Measurements from ENCODE around the gene OSBPL9. TPM values are rescaled to one million over a fixed set of nuclear protein-coding genes. Genes with fewer than 3 reads are reported as not detected.
A peak's percentile ranks its signal among the peaks of the same experiment; 100 is the strongest.

OSBPL9 gene
- polyA plus RNA-seq, 1 experiment: 69.6 TPM

DNA sequence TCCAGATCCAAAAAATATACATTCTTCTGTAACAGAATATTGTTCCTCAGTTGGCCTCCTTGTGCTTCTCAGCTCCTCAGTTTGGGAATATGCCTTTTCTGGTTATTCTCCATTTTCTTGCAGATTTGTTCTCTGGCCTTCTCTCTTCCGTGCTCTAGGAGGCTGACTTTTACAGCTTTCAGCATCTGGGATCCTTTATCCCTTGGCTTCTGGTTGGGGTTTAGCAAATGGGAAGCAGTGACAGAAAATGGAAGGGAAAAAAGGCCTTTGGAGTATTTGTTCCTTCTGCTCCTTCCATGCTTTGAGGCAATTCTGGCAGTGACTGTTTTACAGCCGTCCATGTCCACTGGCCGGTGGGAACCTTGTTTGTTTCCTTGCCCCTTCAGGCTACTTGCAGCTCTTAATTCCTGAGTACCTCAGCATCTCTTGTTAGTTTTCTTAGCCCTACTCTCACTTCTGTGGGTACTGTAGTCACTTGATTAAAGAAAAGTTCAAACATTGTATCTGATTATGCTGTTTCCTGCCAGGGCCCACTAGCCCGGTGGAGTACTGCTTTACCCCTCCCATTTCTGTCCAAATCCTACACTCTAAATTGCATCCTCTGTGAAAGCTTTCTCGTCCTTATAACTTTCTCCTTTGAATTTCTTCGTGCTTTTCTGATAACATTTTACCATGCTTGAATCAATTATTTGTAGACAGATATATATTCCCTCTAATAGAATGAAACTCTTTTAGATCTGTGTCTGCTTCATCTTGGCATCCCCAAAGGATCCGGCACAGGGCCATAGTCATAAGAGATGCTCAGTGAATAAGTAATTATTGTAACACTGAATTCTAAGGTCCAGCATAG is 118.2 kb downstream of the OSBPL9 start:
- no peak for DNase-seq (ENCODE audit: low read depth, low spot score)
- TF ChIP-seq, protein P1, sequence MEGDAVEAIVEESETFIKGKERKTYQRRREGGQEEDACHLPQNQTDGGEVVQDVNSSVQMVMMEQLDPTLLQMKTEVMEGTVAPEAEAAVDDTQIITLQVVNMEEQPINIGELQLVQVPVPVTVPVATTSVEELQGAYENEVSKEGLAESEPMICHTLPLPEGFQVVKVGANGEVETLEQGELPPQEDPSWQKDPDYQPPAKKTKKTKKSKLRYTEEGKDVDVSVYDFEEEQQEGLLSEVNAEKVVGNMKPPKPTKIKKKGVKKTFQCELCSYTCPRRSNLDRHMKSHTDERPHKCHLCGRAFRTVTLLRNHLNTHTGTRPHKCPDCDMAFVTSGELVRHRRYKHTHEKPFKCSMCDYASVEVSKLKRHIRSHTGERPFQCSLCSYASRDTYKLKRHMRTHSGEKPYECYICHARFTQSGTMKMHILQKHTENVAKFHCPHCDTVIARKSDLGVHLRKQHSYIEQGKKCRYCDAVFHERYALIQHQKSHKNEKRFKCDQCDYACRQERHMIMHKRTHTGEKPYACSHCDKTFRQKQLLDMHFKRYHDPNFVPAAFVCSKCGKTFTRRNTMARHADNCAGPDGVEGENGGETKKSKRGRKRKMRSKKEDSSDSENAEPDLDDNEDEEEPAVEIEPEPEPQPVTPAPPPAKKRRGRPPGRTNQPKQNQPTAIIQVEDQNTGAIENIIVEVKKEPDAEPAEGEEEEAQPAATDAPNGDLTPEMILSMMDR (IDR thresholded peaks at IDR 0.05; ENCODE audit: low read depth, low read length): no peak
- H3K4me3 ChIP-seq (ENCODE audit: low read depth, low read length): no peak overlapping the region
- no peaks in the 10 kb centered on the region for H3K27me3 ChIP-seq (ENCODE audit: control insufficient read depth, insufficient read depth, low read length)
- H3K27ac ChIP-seq (ENCODE audit: low read depth, low read length): no peak overlapping the region
- CTCF ChIA-PET: interaction anchor here (0.6 to 0.8 kb wide), 2 partner anchors 15 to 34 kb away, joined by 3 read pairs; no protein-coding TSS in a partner anchor
- H3K9me3 ChIP-seq (ENCODE audit: control insufficient read depth, insufficient read depth, low read length): no peaks in the 10 kb centered on the region; the same call in 1 of the 2 replicates
- POLR2A ChIA-PET: no interaction called here

DNA sequence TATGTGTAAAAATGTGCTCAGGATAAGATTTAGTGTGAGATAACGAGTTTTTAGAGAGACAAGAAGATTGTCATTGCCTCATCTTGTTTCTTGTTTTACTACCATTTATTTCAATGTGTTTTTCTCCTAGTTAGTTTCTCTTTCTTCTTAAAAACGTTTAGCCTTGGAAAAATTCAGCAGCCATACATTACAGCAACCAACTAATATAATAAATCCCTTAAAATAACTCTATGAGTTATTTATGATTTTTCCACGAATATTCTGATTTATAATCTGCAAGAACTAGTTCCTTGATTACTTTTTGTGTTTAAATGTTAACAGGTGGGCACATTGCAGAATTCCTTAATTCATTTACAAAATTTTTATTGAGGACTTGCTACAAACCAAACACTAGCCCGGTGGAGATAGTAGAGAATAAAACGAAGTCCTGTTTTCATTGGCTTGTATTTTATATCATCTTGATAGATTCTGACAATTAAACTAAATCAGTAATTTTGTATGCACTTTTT is 118.9 kb downstream of the OSBPL9 start:
- H3K27me3 ChIP-seq (ENCODE audit: control insufficient read depth, insufficient read depth, low read length): no peaks in the 10 kb centered on the region
- H3K27ac ChIP-seq (ENCODE audit: low read depth, low read length): no peak overlapping the region
- no peak for DNase-seq (ENCODE audit: low read depth, low spot score)
- POLR2A ChIA-PET: no interaction called here
- TF ChIP-seq, protein P1 (IDR thresholded peaks at IDR 0.05; ENCODE audit: low read depth, low read length): no peak
- CTCF ChIA-PET: no interaction called here
- no peaks in the 10 kb centered on the region for H3K9me3 ChIP-seq (ENCODE audit: control insufficient read depth, insufficient read depth, low read length)
- no peak overlapping the region for H3K4me3 ChIP-seq (ENCODE audit: low read depth, low read length)

DNA sequence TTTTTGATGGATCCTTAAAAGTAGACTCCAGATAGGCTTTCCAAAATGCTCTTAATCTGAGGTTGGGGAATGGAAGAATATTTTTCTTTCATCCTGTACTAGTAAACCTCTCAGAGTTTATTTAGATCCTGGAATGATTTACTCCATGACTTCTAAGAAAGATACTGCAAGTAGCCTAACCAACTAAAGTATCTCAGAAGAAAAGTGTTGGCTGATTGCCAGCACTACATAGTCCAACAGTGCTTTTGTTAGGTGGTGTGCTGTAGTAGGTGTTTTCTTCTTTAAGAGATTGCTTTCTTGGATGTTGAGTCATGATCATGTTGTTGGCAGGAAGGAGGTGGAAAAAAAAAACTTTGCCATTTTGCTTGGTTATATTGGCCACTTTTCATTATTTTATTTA is 119.8 kb downstream of the OSBPL9 start:
- CTCF ChIA-PET: no interaction called here

DNA sequence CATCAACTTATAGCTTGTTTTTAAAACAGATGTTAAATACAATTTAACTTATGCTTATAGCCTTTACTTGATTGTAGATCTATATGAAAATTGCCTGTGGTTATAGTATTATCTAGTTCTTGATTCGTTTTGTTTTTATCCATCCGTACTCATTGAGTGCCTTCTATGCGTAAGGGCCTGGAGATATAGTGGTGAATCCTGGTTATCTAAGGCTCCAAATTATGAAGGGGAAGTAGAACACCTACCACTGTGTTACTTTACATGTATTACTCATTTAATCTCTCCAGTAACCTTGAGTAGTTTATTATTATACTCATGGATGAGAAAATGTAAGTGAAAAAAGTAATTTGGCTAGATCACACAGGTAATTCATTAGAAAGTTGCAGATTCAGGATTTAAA is 121.8 kb downstream of the OSBPL9 start:
- no peaks in the 10 kb centered on the region for H3K27me3 ChIP-seq (ENCODE audit: control insufficient read depth, insufficient read depth, low read length)
- TF ChIP-seq, protein P1 (IDR thresholded peaks at IDR 0.05; ENCODE audit: low read depth, low read length): no peak
- H3K27ac ChIP-seq (ENCODE audit: low read depth, low read length): no peak overlapping the region
- H3K4me3 ChIP-seq (ENCODE audit: low read depth, low read length): no peak overlapping the region
- ChIA-PET POLR2A (no interaction called here), CTCF (interaction anchor here (0.5 to 2.2 kb wide), 2 partner anchors 30 to 42 kb away, joined by 7 to 10 read pairs; no protein-coding TSS in a partner anchor)
- H3K9me3 ChIP-seq (ENCODE audit: control insufficient read depth, insufficient read depth, low read length): no peaks in the 10 kb centered on the region
- DNase-seq (ENCODE audit: low read depth, low spot score): no peak

More for the DNA sequence above, 119.8 kb downstream of the OSBPL9 start:
- Histone ChIP-seq H3K4me3 (ENCODE audit: low read depth, low read length) (no peak overlapping the region), H3K27me3 (ENCODE audit: control insufficient read depth, insufficient read depth, low read length) (no peaks in the 10 kb centered on the region), H3K27ac (ENCODE audit: low read depth, low read length) (no peak overlapping the region), H3K9me3 (ENCODE audit: control insufficient read depth, insufficient read depth, low read length) (no peaks in the 10 kb centered on the region)
- TF ChIP-seq, protein P1 (IDR thresholded peaks at IDR 0.05; ENCODE audit: low read depth, low read length): no peak
- DNase-seq (ENCODE audit: low read depth, low spot score): peak; percentile 8
- POLR2A ChIA-PET: no interaction called here

DNA sequence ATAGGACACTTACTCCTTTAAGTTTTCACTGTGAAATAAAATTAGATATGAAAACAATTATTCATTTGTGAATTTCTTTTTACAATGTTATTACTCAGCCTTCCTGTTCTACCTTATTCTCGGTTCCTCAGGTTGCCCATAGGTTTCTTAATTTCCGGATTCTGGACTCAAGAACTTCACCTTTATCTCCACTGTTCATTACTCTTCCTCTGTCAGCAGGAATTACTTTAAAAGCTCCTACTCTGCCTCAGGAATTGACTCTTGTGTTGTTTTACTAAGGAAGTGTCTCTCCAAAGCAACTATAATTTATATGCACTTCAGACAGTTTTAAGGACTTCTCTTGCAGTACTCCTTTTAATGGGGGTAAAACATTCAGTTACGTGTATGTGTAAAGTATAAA is 123.8 kb downstream of the OSBPL9 start:
- Histone ChIP-seq H3K4me3 (ENCODE audit: low read depth, low read length) (no peak overlapping the region), H3K27ac (ENCODE audit: low read depth, low read length) (no peak overlapping the region), H3K9me3 (ENCODE audit: control insufficient read depth, insufficient read depth, low read length) (no peaks in the 10 kb centered on the region), H3K27me3 (ENCODE audit: control insufficient read depth, insufficient read depth, low read length) (no peaks in the 10 kb centered on the region)
- DNase-seq (ENCODE audit: low read depth, low spot score): no peak
- CTCF ChIA-PET: interaction anchor here (0.6 to 0.9 kb wide), 3 partner anchors 10 to 28 kb away, joined by 3 read pairs; no protein-coding TSS in a partner anchor
- TF ChIP-seq, protein P1 (IDR thresholded peaks at IDR 0.05; ENCODE audit: low read depth, low read length): no peak
- POLR2A ChIA-PET: no interaction called here
